HG03103 (cell line): ENCODE measurements around the gene GNB3.

Source experiments
- ATAC-seq: cut with Tn5 transposase; IDR thresholded peaks from one replicate; pipeline ENCODE4 v1.9.1; 2021; ENCODE audit warnings: low read depth; ENCODE audit not compliant: unreplicated experiment

GNB3 gene

GRCh38 chr12:6840761-6841515, at the start of gene GNB3:
TSS of gene GNB3 (plus strand) at chr12:6840925. CDS start at chr12:6841288, 363 bp downstream.
- no peak for ATAC-seq

DNA sequence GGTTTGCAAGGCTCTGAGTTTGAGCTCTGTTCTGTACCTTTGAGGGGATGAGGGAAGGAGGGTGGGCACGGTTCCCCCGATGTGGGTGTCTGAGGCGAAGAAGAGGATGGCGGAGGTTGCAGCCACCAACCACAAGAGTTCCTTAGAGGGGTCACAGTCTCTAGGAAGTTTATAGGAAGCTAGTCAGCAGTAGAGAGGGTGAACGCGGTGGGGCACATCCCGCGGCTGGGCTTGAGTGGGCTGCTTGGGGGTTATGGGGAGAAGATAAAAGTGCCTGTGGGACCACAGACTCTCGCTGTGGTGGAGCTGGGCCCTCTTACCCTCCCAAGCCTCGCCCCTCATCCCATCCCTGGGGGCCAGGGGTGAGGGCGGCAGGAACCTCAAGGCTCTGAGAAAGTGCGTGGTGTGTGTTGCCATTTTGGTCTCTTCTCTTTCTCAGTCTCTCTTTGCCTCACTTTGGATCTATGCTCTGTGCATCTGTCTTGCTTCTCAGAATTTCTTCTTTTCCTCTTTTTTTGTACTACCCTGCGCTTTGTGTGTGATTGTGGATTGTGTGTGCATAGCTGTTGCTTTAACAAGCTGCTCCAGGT, 48.7 kb upstream of the GNB3 start:
- no peak for ATAC-seq

DNA sequence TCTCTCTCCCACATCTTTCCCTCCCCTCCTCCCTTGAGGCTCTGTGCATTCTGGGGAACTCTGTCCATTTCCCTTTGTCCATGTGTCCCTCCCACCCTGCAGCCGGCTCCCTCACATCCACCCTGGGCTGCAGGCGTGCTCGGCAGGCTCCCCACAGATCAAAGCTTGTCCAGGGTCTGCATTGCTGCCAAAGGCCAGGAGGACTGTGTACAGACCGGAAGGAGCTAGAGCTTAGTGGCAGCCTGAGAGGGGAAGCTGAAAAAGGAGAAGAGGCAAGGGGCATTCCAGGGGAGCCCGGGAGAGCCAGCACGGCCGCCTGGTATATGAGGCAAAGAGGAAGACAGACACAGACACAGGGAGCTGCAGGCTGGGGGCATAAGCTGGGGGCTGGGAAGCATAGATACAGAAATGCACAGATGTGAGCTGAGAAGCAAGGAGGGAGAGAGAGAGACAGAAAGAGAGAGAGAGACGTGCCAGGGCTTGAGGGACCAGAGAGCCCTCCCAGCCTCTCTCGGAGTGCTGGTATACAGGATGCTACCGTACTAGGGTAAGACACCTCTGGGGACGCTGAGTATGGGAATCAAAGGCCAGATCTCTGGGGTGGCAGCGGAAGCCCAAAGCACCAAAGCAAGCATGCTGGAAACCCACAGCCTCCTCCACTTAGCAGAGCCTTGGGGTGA, 48.1 kb upstream of the GNB3 start:
- ATAC-seq: no peak

DNA sequence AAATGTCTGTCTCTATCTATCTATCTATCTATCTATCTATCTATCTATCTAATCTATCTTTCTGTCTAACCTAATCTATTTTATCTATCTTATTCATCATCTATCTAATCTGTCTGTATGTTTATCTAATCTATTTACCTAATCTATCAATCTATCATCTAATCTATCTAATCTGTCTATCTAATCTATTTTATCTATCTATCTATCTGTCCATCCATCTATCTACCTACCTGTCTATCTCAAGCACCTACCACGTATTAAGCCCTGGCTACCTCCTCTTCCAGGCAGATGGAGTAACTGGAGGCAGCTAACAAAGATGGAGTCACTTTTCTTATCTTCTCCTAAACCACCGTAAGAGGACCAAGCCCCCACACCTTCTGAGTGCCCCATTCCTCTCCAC, 45.6 kb upstream of the GNB3 start:
- ATAC-seq: no peak

DNA sequence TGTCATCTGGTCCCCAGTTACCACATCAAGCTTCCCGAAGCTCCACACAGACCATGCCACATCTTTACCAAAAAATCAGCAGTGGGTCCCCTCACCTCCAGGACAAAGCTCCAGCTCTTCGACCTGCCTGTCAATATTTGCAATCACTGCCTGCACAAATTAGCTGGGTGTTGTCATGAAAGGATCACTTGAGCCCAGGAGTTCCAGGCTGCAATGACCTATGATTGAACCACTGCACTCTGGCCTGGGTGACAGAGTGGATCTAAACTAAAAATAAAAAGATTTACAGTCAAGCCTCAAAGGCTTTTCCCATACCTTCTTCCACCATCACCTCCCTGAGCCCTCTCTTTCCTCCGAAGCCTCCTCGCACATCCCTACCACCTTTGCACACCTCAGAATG, 44.1 kb upstream of the GNB3 start:
- no peak for ATAC-seq

- no peak for ATAC-seq
Observed at GRCh38 chr12:6799147-6799546, 41.6 kb upstream of the GNB3 start.

- no peak for ATAC-seq
Observed at GRCh38 chr12:6807170-6807569, 33.6 kb upstream of the GNB3 start.

- ATAC-seq: no peak
Observed at GRCh38 chr12:6809056-6809455, 31.7 kb upstream of the GNB3 start.

GRCh38 chr12:6810758-6811157, 30.0 kb upstream of the GNB3 start:
- ATAC-seq: no peak

DNA sequence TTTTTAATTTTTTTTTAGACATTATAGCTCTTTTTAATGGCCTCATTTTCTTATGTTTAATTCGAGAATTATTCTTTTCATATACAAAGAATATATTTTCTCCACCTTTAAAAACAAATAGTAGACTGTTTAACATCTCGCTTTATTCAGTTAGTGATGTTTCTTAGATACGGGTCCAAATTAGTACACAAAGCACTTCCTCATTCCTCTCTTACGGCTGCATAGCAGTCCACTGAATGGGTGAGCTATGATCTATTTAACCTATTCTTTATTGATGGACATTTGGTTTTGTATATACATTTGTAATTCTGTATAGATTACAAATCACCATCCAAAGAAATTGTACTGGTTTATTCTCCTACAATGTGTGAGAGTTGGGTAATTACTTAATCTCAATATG, 27.4 kb upstream of the GNB3 start:
- ATAC-seq: no peak

DNA sequence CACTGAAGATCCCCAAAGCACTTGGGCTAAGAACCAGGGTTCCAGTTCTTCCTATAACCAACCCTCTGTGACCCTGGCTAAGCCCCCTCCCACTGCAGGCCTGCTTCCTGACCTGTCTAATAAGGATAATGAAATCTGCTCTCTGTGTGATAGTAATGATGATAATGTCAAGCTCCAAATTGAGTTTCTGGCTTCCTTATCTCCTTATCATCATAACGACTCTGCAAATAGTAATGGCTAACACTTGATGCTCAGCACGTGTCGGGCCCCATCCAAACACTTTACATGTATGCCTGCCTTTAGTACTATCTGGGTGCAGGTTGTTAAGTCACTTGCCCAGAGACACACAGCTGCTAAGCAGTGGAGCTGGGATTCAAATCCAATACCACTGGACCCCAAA, 24.1 kb upstream of the GNB3 start:
- no peak for ATAC-seq

DNA sequence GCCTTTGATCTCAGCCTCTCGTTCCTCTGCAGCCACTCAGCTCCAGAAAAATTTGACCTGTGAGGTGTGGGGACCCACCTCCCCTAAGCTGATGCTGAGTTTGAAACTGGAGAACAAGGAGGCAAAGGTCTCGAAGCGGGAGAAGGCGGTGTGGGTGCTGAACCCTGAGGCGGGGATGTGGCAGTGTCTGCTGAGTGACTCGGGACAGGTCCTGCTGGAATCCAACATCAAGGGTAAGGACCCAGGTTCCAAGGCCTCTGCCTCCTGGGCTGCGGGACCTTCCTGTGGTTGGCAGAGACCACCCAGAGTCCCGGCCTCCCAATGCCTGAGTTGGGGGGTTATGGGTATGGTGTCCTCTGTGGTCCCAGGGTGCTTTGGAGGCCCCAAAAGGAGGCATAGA, 23.6 kb upstream of the GNB3 start:
- no peak for ATAC-seq

GRCh38 chr12:6817662-6818157, 23.0 kb upstream of the GNB3 start:
- no peak for ATAC-seq

DNA sequence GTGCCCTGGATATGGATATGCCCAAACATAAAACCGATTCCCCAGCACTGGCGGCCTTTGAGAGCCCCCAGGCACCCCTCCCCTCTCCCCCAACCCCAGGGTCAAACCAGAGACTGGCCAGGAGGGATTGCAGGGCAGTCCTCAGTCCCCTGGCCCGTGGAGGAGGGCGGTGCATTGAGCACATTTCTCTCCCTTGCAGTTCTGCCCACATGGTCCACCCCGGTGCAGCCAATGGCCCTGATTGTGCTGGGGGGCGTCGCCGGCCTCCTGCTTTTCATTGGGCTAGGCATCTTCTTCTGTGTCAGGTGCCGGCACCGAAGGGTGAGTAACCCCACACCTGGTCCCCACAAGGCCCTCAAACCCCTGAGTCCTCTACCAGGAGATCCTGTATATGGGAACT, 22.5 kb upstream of the GNB3 start:
- no peak for ATAC-seq

GRCh38 chr12:6818645-6819044, 22.1 kb upstream of the GNB3 start:
- no peak for ATAC-seq

- ATAC-seq: no peak
Observed at GRCh38 chr12:6819106-6820030, 21.4 kb upstream of the GNB3 start.

DNA sequence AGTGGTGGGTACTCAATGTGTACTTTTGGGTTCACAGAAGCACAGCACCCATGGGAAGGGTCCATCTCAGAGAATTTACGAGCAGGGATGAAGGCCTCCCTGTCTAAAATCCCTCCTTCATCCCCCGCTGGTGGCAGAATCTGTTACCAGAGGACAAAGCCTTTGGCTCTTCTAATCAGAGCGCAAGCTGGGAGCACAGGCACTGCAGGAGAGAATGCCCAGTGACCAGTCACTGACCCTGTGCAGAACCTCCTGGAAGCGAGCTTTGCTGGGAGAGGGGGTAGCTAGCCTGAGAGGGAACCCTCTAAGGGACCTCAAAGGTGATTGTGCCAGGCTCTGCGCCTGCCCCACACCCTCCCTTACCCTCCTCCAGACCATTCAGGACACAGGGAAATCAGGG, 20.6 kb upstream of the GNB3 start:
- no peak for ATAC-seq

- no peak for ATAC-seq
Observed at GRCh38 chr12:6821591-6822425, 18.9 kb upstream of the GNB3 start, which contains the start of gene GPR162. TSS of gene GPR162 (plus strand) at chr12:6821821. CDS start at chr12:6823899, 2,078 bp downstream.

- no peak for ATAC-seq
Observed at GRCh38 chr12:6822426-6823135, 18.1 kb upstream of the GNB3 start.
